ENCODE measurements around the gene CHFR.
A peak's percentile ranks its signal among the peaks of the same experiment; 100 is the strongest.
"Not testable (repeated sequence)": the region's sequence is repeated elsewhere in the genome, so short reads cannot be mapped to it uniquely, and the experiment has no call there.

The CHFR gene

DNA sequence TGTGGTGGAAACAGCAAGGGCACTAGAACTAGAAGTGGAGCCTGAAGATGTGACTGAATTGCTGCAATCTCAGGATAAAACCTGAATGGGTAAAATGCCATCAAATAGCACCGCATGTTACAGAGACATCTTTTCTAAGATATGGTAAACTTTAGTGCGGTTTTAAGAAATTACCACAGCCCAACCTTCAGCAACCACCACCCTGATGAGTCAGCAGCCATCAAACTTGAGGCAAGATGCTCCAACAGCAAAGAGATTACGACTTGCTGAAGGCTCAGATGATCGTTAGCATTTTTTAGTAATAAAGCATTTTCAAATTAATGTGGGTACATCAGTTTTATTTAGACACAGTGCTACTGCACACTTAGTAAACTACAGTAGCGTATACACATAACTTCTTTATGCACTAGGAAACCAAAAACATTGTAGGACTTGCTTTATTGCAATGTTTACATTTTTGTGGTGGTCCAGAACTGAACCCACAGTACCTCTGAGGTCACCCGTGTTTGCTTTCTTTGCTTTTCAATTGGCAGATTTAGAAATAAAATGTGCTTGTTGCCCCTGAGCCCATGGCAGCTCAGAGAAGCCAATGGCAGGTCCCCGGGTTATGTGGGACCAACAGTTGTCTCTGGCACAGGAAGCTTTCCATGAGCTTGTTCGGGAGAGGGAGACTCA, 74.6 kb downstream of the CHFR start:
- peaks cover 63 to 90% (median 72%) of the 10 kb centered on the region in 3 donors for H3K36me3 ChIP-seq
- intact Hi-C loops (cut with DNase I; ENCODE audit: low total_unique reads): no loop called here
- TF ChIP-seq, protein P1, sequence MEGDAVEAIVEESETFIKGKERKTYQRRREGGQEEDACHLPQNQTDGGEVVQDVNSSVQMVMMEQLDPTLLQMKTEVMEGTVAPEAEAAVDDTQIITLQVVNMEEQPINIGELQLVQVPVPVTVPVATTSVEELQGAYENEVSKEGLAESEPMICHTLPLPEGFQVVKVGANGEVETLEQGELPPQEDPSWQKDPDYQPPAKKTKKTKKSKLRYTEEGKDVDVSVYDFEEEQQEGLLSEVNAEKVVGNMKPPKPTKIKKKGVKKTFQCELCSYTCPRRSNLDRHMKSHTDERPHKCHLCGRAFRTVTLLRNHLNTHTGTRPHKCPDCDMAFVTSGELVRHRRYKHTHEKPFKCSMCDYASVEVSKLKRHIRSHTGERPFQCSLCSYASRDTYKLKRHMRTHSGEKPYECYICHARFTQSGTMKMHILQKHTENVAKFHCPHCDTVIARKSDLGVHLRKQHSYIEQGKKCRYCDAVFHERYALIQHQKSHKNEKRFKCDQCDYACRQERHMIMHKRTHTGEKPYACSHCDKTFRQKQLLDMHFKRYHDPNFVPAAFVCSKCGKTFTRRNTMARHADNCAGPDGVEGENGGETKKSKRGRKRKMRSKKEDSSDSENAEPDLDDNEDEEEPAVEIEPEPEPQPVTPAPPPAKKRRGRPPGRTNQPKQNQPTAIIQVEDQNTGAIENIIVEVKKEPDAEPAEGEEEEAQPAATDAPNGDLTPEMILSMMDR (IDR thresholded peaks at IDR 0.05): no peak
- H3K27ac ChIP-seq: no peak overlapping the region
- DNase-seq: no peak
- H3K4me1 ChIP-seq: no peaks in the 10 kb centered on the region
- no peaks in the 10 kb centered on the region for H3K9me3 ChIP-seq
- no peaks in the 10 kb centered on the region for H3K27me3 ChIP-seq
- H3K4me3 ChIP-seq: no peak overlapping the region

DNA sequence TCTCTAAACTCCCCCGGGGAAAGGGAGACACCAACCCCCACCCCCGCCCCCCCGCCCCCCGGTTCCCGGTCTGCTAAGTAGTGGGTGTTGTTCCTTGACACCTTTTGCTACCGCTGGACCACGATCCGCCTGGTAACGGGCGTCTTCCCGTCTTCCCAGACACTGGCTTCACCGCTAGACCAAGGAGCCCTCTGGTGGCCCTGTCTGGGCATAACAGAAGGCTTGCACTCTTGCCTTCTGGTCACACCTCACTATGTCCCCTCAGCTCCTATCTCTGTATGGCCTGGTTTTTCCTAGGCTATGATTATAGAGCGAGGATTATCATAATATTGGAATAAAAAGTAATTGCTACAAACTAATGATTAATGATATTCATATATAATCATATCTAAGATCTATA, 78.0 kb downstream of the CHFR start:
- TF ChIP-seq, protein P1 (IDR thresholded peaks at IDR 0.05): peak in 1 of 2 experiments; percentile 23
- H3K27me3 ChIP-seq; H3K4me1 ChIP-seq; intact Hi-C loops (cut with DNase I; ENCODE audit: low total_unique reads); H3K9me3 ChIP-seq; H3K27ac ChIP-seq; H3K4me3 ChIP-seq: not testable (repeated sequence)
- peak in 1 of 2 donors; percentile 31 for DNase-seq
- H3K36me3 ChIP-seq: peaks cover 59 to 96% (median 74%) of the 10 kb centered on the region in 3 donors

DNA sequence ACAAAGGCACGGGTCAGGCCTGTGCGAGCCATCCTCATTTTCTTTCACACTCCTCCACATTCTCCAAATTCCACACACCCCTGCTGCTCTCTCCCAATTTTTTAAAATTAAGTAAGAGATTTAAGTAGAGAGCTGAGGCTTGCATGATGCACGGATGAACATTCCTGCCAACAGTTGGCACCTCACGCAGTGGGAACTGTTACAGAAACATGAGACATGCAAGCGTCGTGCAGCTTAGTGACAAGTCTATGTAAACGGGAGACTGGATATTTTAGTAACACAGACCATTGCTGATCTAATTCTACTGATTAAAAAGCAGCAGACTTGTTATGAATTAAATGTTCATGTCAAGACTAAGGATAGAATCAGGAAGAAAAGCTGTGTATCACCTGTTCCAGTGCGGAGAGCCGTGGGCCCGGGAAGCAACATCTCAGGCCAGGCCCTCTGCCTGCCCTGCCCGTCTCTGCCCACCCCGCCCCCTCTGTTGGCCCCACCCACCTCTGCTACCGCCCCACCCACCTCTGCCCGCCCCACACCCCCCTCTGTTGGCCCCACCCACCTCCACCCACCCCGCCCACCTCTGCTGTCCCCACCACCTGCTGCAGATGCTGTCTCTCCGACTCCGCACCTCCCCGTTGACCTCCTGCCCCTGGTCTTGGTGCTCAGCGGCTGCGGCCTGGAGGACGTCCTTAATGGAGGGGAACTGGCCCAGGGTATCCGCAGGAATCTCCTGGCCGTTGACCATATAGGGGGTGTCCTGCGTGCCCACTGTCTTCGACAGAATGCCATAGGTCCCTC, 79.9 kb downstream of the CHFR start:
- Histone ChIP-seq H3K36me3 (peaks cover 61 to 95% (median 77%) of the 10 kb centered on the region in 3 donors), H3K4me1 (no peaks in the 10 kb centered on the region), H3K9me3 (no peaks in the 10 kb centered on the region), H3K27me3 (no peaks in the 10 kb centered on the region), H3K27ac (no peak overlapping the region), H3K4me3 (no peak overlapping the region)
- DNase-seq: no peak
- intact Hi-C loops (cut with DNase I; ENCODE audit: low total_unique reads): no loop called here
- TF ChIP-seq, protein P1 (IDR thresholded peaks at IDR 0.05): no peak

DNA sequence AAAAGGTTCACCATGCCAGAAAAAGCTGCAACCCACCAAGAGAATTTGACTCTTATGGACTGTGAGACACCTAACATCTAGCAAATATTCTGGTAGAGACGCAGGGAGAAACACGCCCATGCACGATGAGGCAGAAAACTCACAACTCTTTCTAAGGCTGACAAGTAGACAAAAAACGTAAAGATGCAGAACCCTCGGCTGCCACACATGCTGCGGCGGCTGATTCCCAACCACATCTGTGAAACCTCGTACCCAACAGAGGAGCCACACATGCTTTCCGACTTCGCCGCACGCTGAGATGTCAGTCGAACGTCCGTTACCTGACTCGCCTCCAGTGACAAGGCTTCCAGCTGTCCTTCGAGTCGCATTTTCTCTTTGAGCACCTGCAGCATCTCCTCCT, 80.5 kb downstream of the CHFR start:
- Histone ChIP-seq H3K27me3 (no peaks in the 10 kb centered on the region), H3K4me3 (no peak overlapping the region), H3K9me3 (no peaks in the 10 kb centered on the region), H3K27ac (no peak overlapping the region), H3K4me1 (no peaks in the 10 kb centered on the region), H3K36me3 (peaks cover 61 to 95% (median 78%) of the 10 kb centered on the region in 3 donors)
- TF ChIP-seq, protein P1 (IDR thresholded peaks at IDR 0.05): no peak
- intact Hi-C loops (cut with DNase I; ENCODE audit: low total_unique reads): no loop called here
- no peak for DNase-seq

DNA sequence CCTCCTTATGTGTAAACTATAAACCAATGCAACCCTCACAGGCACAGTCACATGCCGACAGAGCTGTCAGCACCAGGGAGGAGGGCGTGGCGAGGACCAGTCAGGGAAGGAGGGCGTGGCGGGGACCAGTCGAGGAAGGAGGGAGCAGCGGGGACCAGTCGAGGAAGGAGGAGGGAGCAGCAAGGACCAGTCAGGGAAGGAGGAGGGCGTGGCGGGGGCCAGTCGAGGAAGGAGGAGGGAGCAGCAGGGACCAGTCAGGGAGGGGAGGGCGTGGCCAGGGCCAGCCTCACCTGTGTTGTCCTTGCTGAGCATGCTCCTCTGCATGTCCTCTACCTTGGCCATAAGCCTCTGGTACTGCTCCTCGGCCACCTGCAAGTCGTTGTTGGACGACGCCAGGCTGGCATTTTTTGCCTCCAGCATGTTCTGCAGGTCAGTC, 83.0 kb downstream of the CHFR start:
- Histone ChIP-seq H3K4me1 (no peaks in the 10 kb centered on the region), H3K4me3 (no peak overlapping the region), H3K36me3 (peaks cover 76 to 97% (median 88%) of the 10 kb centered on the region in 3 donors), H3K27ac (no peak overlapping the region), H3K27me3 (no peaks in the 10 kb centered on the region), H3K9me3 (no peaks in the 10 kb centered on the region)
- intact Hi-C loops (cut with DNase I; ENCODE audit: low total_unique reads): no loop called here
- TF ChIP-seq, protein P1 (IDR thresholded peaks at IDR 0.05): no peak
- DNase-seq: no peak

Data from tibial artery (tissue), 4 donors.